Thyroid gland (tissue), 4 donors: ENCODE data around the gene TOGARAM1.

Experiments used
- POLR2A ChIP-seq, 2 donors: fragments of 450-650 bp; IDR thresholded peaks; one replicate each; pipeline ENCODE4 v1.6.1; 2017; ENCODE audit warnings: antibody characterized with exemption in 2 of 2, mild to moderate bottlenecking in 2 of 2, moderate library complexity in 1 of 2
- TF ChIP-seq, protein P1 (sequence below), 6 experiments: fragments of 200-600 bp in 3 of 6; fragments of 450-650 bp in 3 of 6; sonication (generic) in 3 of 6; IDR thresholded peaks; one replicate each; pipeline ENCODE4 v1.5.1; 2016 to 2019; ENCODE audit warnings: antibody characterized with exemption in 6 of 6, mild to moderate bottlenecking in 2 of 6, inconsistent platforms in 1 of 6, moderate library complexity in 1 of 6

DNA sequence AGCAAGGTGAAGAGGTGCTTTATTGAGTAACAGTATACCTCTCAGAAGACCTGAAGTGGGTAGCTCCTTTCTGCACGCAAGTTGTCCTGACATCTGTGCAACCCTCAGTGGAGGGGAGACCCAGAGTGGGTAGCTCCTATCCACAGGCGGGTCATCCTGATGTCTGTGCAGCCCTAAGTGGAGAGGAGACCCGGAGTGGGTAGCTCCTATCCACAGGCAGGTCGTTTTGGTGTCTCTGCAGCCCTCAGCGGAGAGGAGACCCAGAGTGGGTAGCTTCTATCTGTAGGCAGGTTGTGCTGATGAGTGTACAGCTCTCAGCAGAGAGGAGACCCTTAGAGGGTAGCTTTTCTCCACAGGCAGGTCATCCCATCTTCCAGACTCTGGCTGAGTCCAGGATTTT is 76.9 kb downstream of the TOGARAM1 start:
- TF ChIP-seq, protein P1, sequence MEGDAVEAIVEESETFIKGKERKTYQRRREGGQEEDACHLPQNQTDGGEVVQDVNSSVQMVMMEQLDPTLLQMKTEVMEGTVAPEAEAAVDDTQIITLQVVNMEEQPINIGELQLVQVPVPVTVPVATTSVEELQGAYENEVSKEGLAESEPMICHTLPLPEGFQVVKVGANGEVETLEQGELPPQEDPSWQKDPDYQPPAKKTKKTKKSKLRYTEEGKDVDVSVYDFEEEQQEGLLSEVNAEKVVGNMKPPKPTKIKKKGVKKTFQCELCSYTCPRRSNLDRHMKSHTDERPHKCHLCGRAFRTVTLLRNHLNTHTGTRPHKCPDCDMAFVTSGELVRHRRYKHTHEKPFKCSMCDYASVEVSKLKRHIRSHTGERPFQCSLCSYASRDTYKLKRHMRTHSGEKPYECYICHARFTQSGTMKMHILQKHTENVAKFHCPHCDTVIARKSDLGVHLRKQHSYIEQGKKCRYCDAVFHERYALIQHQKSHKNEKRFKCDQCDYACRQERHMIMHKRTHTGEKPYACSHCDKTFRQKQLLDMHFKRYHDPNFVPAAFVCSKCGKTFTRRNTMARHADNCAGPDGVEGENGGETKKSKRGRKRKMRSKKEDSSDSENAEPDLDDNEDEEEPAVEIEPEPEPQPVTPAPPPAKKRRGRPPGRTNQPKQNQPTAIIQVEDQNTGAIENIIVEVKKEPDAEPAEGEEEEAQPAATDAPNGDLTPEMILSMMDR (IDR thresholded peaks at IDR 0.05): no peak
- no peak for TF ChIP-seq POLR2A (IDR thresholded peaks at IDR 0.05)
